HG03175 (cell line): ENCODE measurements around the gene ZFAND6.

ENCODE experiments used
- ATAC-seq: cut with Tn5 transposase; IDR thresholded peaks from one replicate; pipeline ENCODE4 v1.9.1; 2021; ENCODE audit warnings: mild to moderate bottlenecking, moderate library complexity; ENCODE audit not compliant: unreplicated experiment

Gene ZFAND6

DNA sequence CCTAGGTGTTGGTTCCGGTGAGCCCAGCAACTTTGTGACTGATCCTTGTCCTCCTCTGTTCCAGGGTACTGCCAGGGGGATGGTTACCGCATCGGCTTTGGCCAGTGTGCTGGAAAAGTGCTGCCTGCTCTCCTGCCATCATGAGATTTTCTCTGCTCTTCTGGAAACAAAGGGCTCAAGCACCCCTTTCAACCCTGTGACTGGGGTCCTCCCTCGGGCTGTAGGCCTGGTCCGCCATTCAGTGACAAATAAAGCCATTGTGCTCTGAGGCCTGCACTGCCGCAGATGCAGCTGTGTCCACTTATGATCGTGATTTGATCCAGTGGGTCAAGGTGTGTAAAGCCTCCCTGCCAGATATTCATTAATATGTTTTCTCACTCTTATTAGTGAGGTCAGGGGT is 126.6 kb downstream of the ZFAND6 start:
- ATAC-seq, result no peak

DNA sequence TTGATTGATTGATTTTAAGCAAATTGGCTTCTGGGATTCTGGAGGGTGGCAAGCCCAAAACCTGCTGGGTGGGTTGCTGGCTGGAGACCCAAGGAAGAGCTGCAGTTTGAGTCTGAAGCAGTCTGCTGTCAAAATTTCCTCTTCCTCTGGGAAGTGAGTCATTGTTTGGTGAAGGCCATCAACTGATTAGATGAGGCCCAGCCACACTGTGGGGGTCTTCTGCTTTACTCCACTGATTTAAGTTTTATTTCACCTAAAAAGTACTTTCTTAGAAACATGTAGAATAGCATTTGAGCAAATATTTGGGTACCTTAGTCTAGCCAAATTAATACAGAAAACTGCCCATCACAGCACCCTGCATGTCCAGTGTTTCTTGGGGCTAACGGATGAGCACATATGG is 127.1 kb downstream of the ZFAND6 start:
- ATAC-seq, result no peak
